Upper lobe of left lung (tissue), 4 donors: ENCODE measurements around the gene KISS1R.

Experiments
- EP300 ChIP-seq, 4 donors: sonication (generic); formaldehyde crosslinking; IDR thresholded peaks; one replicate each; pipeline ENCODE4 v1.5.1; 2017; ENCODE audit warnings: antibody characterized with exemption in 4 of 4, control low read depth in 2 of 4
- POLR2A ChIP-seq, 4 donors: fragments of 450-650 bp; IDR thresholded peaks; one replicate each; pipeline ENCODE4 v1.5.1; 2016 to 2017; ENCODE audit warnings: antibody characterized with exemption in 4 of 4, mild to moderate bottlenecking in 2 of 4
- POLR2AphosphoS5 ChIP-seq, 2 donors: sonication (generic); formaldehyde crosslinking; IDR thresholded peaks; one replicate each; pipeline ENCODE4 v1.5.1; 2017; ENCODE audit warnings: antibody characterized with exemption in 2 of 2
- TF ChIP-seq, protein P1 (sequence below), 6 experiments: fragments of 450-650 bp in 4 of 6; fragments of 200-600 bp in 2 of 6; sonication (generic) in 2 of 6; IDR thresholded peaks; one replicate each; pipeline ENCODE4 v1.5.1; 2016 to 2019; ENCODE audit warnings: antibody characterized with exemption in 6 of 6

DNA sequence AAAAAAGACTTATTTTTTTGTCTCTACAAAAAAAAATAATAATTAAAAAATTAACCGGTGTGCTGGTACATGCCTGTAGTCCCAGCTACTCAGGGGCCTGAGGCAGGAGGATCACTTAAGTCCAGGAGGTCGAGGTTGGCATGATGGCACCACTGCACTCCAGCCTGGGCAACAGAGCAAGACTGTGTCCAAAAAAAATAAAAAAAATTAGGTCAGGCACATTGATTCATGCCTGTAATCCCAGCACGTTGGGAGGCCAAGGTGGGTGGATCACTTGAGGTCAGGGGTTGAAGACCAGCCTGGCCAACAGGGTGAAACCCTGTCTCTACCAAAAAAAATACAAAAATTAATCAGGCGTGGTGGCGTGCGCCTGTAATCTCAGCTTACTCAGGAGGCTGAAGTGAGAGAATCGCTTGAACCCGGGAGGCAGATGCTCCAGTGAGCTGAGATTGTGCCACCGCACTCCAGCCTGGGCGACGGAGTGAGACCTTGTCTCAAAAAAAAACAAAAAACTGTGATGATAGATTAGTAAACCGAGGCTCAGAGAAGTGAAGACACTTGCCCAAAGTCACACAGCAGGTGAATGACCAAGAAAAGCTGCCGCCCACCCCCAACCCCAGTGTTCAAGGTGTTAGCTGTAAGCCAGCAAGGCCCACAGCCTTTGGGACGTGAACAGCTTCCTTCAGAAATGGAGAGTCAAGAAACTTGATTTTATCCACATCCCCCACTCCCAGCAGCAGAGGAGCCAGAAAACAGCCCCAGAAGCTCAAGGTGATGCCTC lies 14.5 kb upstream of the KISS1R start:
- TF ChIP-seq EP300 (IDR thresholded peaks at IDR 0.05) (no peak), POLR2A (IDR thresholded peaks at IDR 0.05) (no peak), POLR2AphosphoS5 (IDR thresholded peaks at IDR 0.05) (no peak)
- TF ChIP-seq, protein P1, sequence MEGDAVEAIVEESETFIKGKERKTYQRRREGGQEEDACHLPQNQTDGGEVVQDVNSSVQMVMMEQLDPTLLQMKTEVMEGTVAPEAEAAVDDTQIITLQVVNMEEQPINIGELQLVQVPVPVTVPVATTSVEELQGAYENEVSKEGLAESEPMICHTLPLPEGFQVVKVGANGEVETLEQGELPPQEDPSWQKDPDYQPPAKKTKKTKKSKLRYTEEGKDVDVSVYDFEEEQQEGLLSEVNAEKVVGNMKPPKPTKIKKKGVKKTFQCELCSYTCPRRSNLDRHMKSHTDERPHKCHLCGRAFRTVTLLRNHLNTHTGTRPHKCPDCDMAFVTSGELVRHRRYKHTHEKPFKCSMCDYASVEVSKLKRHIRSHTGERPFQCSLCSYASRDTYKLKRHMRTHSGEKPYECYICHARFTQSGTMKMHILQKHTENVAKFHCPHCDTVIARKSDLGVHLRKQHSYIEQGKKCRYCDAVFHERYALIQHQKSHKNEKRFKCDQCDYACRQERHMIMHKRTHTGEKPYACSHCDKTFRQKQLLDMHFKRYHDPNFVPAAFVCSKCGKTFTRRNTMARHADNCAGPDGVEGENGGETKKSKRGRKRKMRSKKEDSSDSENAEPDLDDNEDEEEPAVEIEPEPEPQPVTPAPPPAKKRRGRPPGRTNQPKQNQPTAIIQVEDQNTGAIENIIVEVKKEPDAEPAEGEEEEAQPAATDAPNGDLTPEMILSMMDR (IDR thresholded peaks at IDR 0.05): no peak
